Spinal cord (tissue), 10 donors: ENCODE results near the gene AMDHD2. TPM values are rescaled to one million over a fixed set of nuclear protein-coding genes. Genes with fewer than 3 reads are reported as not detected.
"Not testable (repeated sequence)": the region's sequence is repeated elsewhere in the genome, so short reads cannot be mapped to it uniquely, and the experiment has no call there.

Source experiments
- DNase-seq, 6 donors: peaks; one replicate each; pipeline versions ENCODE4 v3.0.0 to v3.0.0-alpha.2; 2013 to 2015; ENCODE audit warnings: low spot score in 6 of 6, low read depth in 4 of 6
- H3K27ac ChIP-seq: one replicate; pipeline ENCODE4 v1.5.1; 2013; ENCODE audit warnings: low read depth, low read length, control low read depth
- H3K27me3 ChIP-seq: one replicate; pipeline ENCODE4 v1.6.1; 2013; ENCODE audit warnings: low read length; ENCODE audit not compliant: control insufficient read depth, insufficient read depth
- H3K36me3 ChIP-seq: one replicate; pipeline ENCODE4 v1.6.1; 2013; ENCODE audit warnings: low read length; ENCODE audit not compliant: control insufficient read depth, insufficient read depth
- H3K4me1 ChIP-seq: one replicate; pipeline ENCODE4 v1.6.1; 2013; ENCODE audit warnings: low read length; ENCODE audit not compliant: control insufficient read depth, insufficient read depth
- H3K4me3 ChIP-seq: one replicate; pipeline ENCODE4 v1.5.1; 2013; ENCODE audit warnings: low read depth, low read length, control low read depth
- H3K9me3 ChIP-seq: one replicate; pipeline ENCODE4 v1.6.1; 2013; ENCODE audit warnings: low read length; ENCODE audit not compliant: control insufficient read depth, insufficient read depth
- whole genome bisulfite sequencing: methylation state at CpG from one replicate; pipeline ENCODE4 v1.1.5; 2013; ENCODE audit warnings: missing lambda C conversion rate; ENCODE audit not compliant: insufficient coverage; 5-methylcytosine and 5-hydroxymethylcytosine counted together
- polyA plus RNA-seq, 2 donors: library from polyadenylated mRNA; unstranded; fragments of 120-200 nt; gene quantifications; one replicate each; pipeline ENCODE4 v1.2.1, GENCODE V29; 2013; ENCODE audit not compliant: insufficient read length in 2 of 2
- total RNA-seq, 2 donors: library from RNA; depleted of rRNA in 1 of 2; stranded (reverse); fragments of 120-200 nt in 1 of 2; fragments of >200 nt in 1 of 2; gene quantifications; one replicate each; pipeline versions ENCODE4 v1.2.3 to v1.2.4, GENCODE V29; 2013 to 2014
- donor health status: healthy.

Gene AMDHD2
- total and polyA plus RNA-seq, 4 donors: 15.4 to 39.1 (median 31.1) TPM

GRCh38 chr16:2532494-2533141, 12.4 kb downstream of the AMDHD2 start:
- Histone ChIP-seq H3K27ac (peak overlapping the region; percentile 95), H3K27me3 (no peaks in the 10 kb centered on the region), H3K4me3 (peak overlapping the region; percentile 84), H3K4me1 (peaks cover 29% of the 10 kb centered on the region), H3K9me3 (no peaks in the 10 kb centered on the region), H3K36me3 (peaks cover 36% of the 10 kb centered on the region)
- DNase-seq: peak in 5 of 6 donors; percentile 18 to 79 (median 36)
- WGBS: 2% methylated on average over 22 of the region's 37 CpGs

- not testable (repeated sequence) for H3K9me3 ChIP-seq, H3K27me3 ChIP-seq, DNase-seq
- peaks cover 29% of the 10 kb centered on the region for H3K4me1 ChIP-seq
- 73% methylated on average over 7 of the region's 16 CpGs for WGBS
- peak overlapping the region; percentile 84 for H3K4me3 ChIP-seq
- H3K36me3 ChIP-seq: peaks cover 29% of the 10 kb centered on the region
- H3K27ac ChIP-seq: peak overlapping the region; percentile 95
Observed at GRCh38 chr16:2533142-2533755, 13.1 kb downstream of the AMDHD2 start.

- no peaks in the 10 kb centered on the region for H3K9me3 ChIP-seq
- no peaks in the 10 kb centered on the region for H3K27me3 ChIP-seq
- H3K27ac ChIP-seq: no peak overlapping the region
- H3K36me3 ChIP-seq: peaks cover 23% of the 10 kb centered on the region
- peaks cover 31% of the 10 kb centered on the region for H3K4me1 ChIP-seq
- 90% methylated on average over 9 of the region's 11 CpGs for WGBS
- no peak overlapping the region for H3K4me3 ChIP-seq
- no peak for DNase-seq
Observed at GRCh38 chr16:2533912-2534311, 13.7 kb downstream of the AMDHD2 start.

- not testable (repeated sequence) for DNase-seq, H3K27ac ChIP-seq, H3K27me3 ChIP-seq, H3K9me3 ChIP-seq, H3K4me3 ChIP-seq
- Histone ChIP-seq H3K4me1 (peaks cover 35% of the 10 kb centered on the region), H3K36me3 (peaks cover 18% of the 10 kb centered on the region)
- 94% methylated on average over 2 of the region's 5 CpGs for WGBS
Observed at GRCh38 chr16:2534335-2534734, 14.2 kb downstream of the AMDHD2 start.

GRCh38 chr16:2535625-2536013, 15.4 kb downstream of the AMDHD2 start:
- peak overlapping the region; percentile 57 for H3K27ac ChIP-seq
- no peak overlapping the region for H3K4me3 ChIP-seq
- WGBS: 68% methylated on average over 9 of the region's 9 CpGs
- H3K27me3 ChIP-seq: no peaks in the 10 kb centered on the region
- peaks cover 8% of the 10 kb centered on the region for H3K36me3 ChIP-seq
- DNase-seq: no peak
- peaks cover 45% of the 10 kb centered on the region for H3K4me1 ChIP-seq
- no peaks in the 10 kb centered on the region for H3K9me3 ChIP-seq

GRCh38 chr16:2537451-2538379, 17.5 kb downstream of the AMDHD2 start, which contains the start of gene PDPK1:
Gene PDPK1, plus strand, starts transcription at chr16:2538021. Its CDS starts 92 bp downstream, at chr16:2538113.
- peaks cover 7% of the 10 kb centered on the region for H3K36me3 ChIP-seq
- H3K4me3 ChIP-seq: peak within 1 kb of the TSS; percentile 74

GRCh38 chr16:2539192-2539844, 19.1 kb downstream of the AMDHD2 start:
- H3K4me3 ChIP-seq, H3K9me3 ChIP-seq, DNase-seq, H3K27ac ChIP-seq, H3K27me3 ChIP-seq, H3K36me3 ChIP-seq: not testable (repeated sequence)
- peaks cover 32% of the 10 kb centered on the region for H3K4me1 ChIP-seq
- WGBS: 92% methylated on average over 23 of the region's 24 CpGs

More at GRCh38 chr16:2537451-2538379, 17.5 kb downstream of the AMDHD2 start, which contains the start of gene PDPK1:
- under 1% methylated on average over 117 of the region's 126 CpGs for WGBS
- peak within 1 kb of the TSS; percentile 47 for H3K27ac ChIP-seq
- no peaks in the 10 kb centered on the region for H3K9me3 ChIP-seq
- peaks cover 35% of the 10 kb centered on the region for H3K4me1 ChIP-seq
- H3K27me3 ChIP-seq: no peaks in the 10 kb centered on the region
- peak; percentile 77 to 98 (median 88) for DNase-seq

GRCh38 chr16:2539845-2540458, 19.8 kb downstream of the AMDHD2 start:
- not testable (repeated sequence) for DNase-seq, H3K4me3 ChIP-seq, H3K27me3 ChIP-seq, H3K36me3 ChIP-seq, H3K27ac ChIP-seq, H3K9me3 ChIP-seq
- H3K4me1 ChIP-seq: peaks cover 32% of the 10 kb centered on the region
- 68% methylated on average over 10 of the region's 14 CpGs for WGBS

GRCh38 chr16:2540912-2541311, 20.7 kb downstream of the AMDHD2 start:
- DNase-seq: not testable (repeated sequence)

More at GRCh38 chr16:2540912-2541311, 20.7 kb downstream of the AMDHD2 start:
- H3K4me3 ChIP-seq, H3K36me3 ChIP-seq, H3K27ac ChIP-seq, H3K9me3 ChIP-seq, H3K27me3 ChIP-seq: not testable (repeated sequence)
- 82% methylated on average over 2 of the region's 4 CpGs for WGBS
- H3K4me1 ChIP-seq: peaks cover 32% of the 10 kb centered on the region
